ENCODE measurements around the gene SVIL. TPM values are rescaled to one million over a fixed set of nuclear protein-coding genes. Genes with fewer than 3 reads are reported as not detected.
A peak's percentile ranks its signal among the peaks of the same experiment; 100 is the strongest.
"Not testable (repeated sequence)": the region's sequence is repeated elsewhere in the genome, so short reads cannot be mapped to it uniquely, and the experiment has no call there.

Gene SVIL
- total RNA-seq, 4 donors from 2014 or later: 785 to 1,099 (median 921) TPM

- TF ChIP-seq POLR2A (IDR thresholded peaks at IDR 0.05; ENCODE audit: low read depth) (no peak), POLR2AphosphoS5 (IDR thresholded peaks at IDR 0.05) (no peak), CTCF (IDR thresholded peaks at IDR 0.05) (no peak), EP300 (IDR thresholded peaks at IDR 0.05) (no peak)
- H3K4me3 ChIP-seq: no peak overlapping the region
- H3K27me3 ChIP-seq: no peaks in the 10 kb centered on the region
- DNase-seq (ENCODE audit: extremely low spot score): no peak
- intact Hi-C loops (cut with DNase I): loop anchor here (1.0 kb wide), 1 partner anchor 10 kb away; no protein-coding TSS in a partner anchor
- H3K36me3 ChIP-seq: peaks cover 66 to 93% (median 84%) of the 10 kb centered on the region in 4 donors
- H3K9me3 ChIP-seq: no peaks in the 10 kb centered on the region
- peaks cover 0 to 42% (median 31%) of the 10 kb centered on the region in 4 donors for H3K4me1 ChIP-seq
- WGBS: 86% methylated on average over 5 of the region's 5 CpGs
- H3K27ac ChIP-seq (replicated peaks in 1 of 4): peak overlapping the region in 3 of 4 donors; percentile 13 to 50 (median 40)
Measured at GRCh38 chr10:29491918-29492317, 142.9 kb downstream of the SVIL start.

- H3K4me3 ChIP-seq; H3K27me3 ChIP-seq; DNase-seq (ENCODE audit: extremely low spot score); H3K9me3 ChIP-seq: not testable (repeated sequence)
- peak in 1 of 2 donors; percentile 3 for TF ChIP-seq POLR2AphosphoS5 (IDR thresholded peaks at IDR 0.05)
- Histone ChIP-seq H3K36me3 (peaks cover 77 to 99% (median 91%) of the 10 kb centered on the region in 4 donors), H3K4me1 (peaks cover 1 to 43% (median 37%) of the 10 kb centered on the region in 4 donors), H3K27ac (replicated peaks in 1 of 4) (peak overlapping the region in 1 of 4 donors; percentile 50)
- intact Hi-C loops (cut with DNase I): loop anchor here (1.0 kb wide), 1 partner anchor 9 kb away; no protein-coding TSS in a partner anchor
- WGBS: 95% methylated on average over 15 of the region's 16 CpGs
Measured at GRCh38 chr10:29490781-29491280, 143.9 kb downstream of the SVIL start.

GRCh38 chr10:29488471-29488870, 146.3 kb downstream of the SVIL start:
- H3K27ac ChIP-seq (replicated peaks in 1 of 4): peak overlapping the region; percentile 12 to 80 (median 60)

GRCh38 chr10:29487884-29488266, 146.9 kb downstream of the SVIL start:
- H3K27me3 ChIP-seq; H3K9me3 ChIP-seq; DNase-seq (ENCODE audit: extremely low spot score); H3K4me3 ChIP-seq; intact Hi-C loops (cut with DNase I): not testable (repeated sequence)
- TF ChIP-seq CTCF (IDR thresholded peaks at IDR 0.05): peak in 1 of 3 experiments; percentile 29
- WGBS: 52% methylated on average over 7 of the region's 7 CpGs
- Histone ChIP-seq H3K36me3 (peaks cover 74 to 94% (median 84%) of the 10 kb centered on the region in 4 donors), H3K4me1 (peaks cover 13 to 73% (median 64%) of the 10 kb centered on the region in 4 donors), H3K27ac (replicated peaks in 1 of 4) (peak overlapping the region; percentile 12 to 80 (median 60))

More at GRCh38 chr10:29488471-29488870, 146.3 kb downstream of the SVIL start:
- H3K4me3 ChIP-seq; intact Hi-C loops (cut with DNase I); DNase-seq (ENCODE audit: extremely low spot score); H3K27me3 ChIP-seq; H3K9me3 ChIP-seq: not testable (repeated sequence)
- peaks cover 75 to 94% (median 87%) of the 10 kb centered on the region in 4 donors for H3K36me3 ChIP-seq
- H3K4me1 ChIP-seq: peaks cover 8 to 67% (median 58%) of the 10 kb centered on the region in 4 donors
- WGBS: 72% methylated on average over 14 of the region's 14 CpGs
- TF ChIP-seq EP300 (IDR thresholded peaks at IDR 0.05) (peak; percentile 4), POLR2AphosphoS5 (IDR thresholded peaks at IDR 0.05) (peak in 1 of 2 donors; percentile 26)

- 87% methylated on average over 18 of the region's 21 CpGs for WGBS
- H3K4me1 ChIP-seq: peaks cover 20 to 75% (median 70%) of the 10 kb centered on the region in 4 donors
- H3K9me3 ChIP-seq; H3K4me3 ChIP-seq; H3K27me3 ChIP-seq; intact Hi-C loops (cut with DNase I); DNase-seq (ENCODE audit: extremely low spot score): not testable (repeated sequence)
- peak overlapping the region; percentile 12 to 80 (median 60) for H3K27ac ChIP-seq (replicated peaks in 1 of 4)
- peaks cover 69 to 94% (median 79%) of the 10 kb centered on the region in 4 donors for H3K36me3 ChIP-seq
Measured at GRCh38 chr10:29487032-29487883, 147.5 kb downstream of the SVIL start.

- TF ChIP-seq POLR2AphosphoS5 (IDR thresholded peaks at IDR 0.05) (no peak), POLR2A (IDR thresholded peaks at IDR 0.05; ENCODE audit: low read depth) (no peak), CTCF (IDR thresholded peaks at IDR 0.05) (no peak), EP300 (IDR thresholded peaks at IDR 0.05) (no peak)
- DNase-seq (ENCODE audit: extremely low spot score): no peak
- intact Hi-C loops (cut with DNase I): no loop called here
- no peaks in the 10 kb centered on the region for H3K9me3 ChIP-seq
- no peaks in the 10 kb centered on the region for H3K27me3 ChIP-seq
- peaks cover 23 to 82% (median 78%) of the 10 kb centered on the region in 4 donors for H3K4me1 ChIP-seq
- peaks cover 61 to 90% (median 76%) of the 10 kb centered on the region in 4 donors for H3K36me3 ChIP-seq
- peak overlapping the region in 3 of 4 donors; percentile 4 to 80 (median 65) for H3K27ac ChIP-seq (replicated peaks in 1 of 4)
- WGBS: 89% methylated on average over 1 of the region's 1 CpG
- H3K4me3 ChIP-seq: no peak overlapping the region
Measured at GRCh38 chr10:29486433-29486832, 148.3 kb downstream of the SVIL start.

GRCh38 chr10:29484677-29485076, 150.1 kb downstream of the SVIL start:
- Histone ChIP-seq H3K36me3 (peaks cover 48 to 90% (median 76%) of the 10 kb centered on the region in 4 donors), H3K4me1 (peaks cover 23 to 96% (median 88%) of the 10 kb centered on the region in 4 donors), H3K27ac (replicated peaks in 1 of 4) (peak overlapping the region; percentile 25 to 80 (median 58))
- H3K4me3 ChIP-seq; intact Hi-C loops (cut with DNase I); H3K9me3 ChIP-seq; H3K27me3 ChIP-seq; DNase-seq (ENCODE audit: extremely low spot score): not testable (repeated sequence)
- whole genome bisulfite sequencing: 56% methylated on average over 8 of the region's 8 CpGs

Data from esophagus muscularis mucosa (tissue), 4 donors.